Fibroblast of skin of scalp (primary cell): ENCODE data around the gene TMPRSS11B. TPM values are rescaled to one million over a fixed set of nuclear protein-coding genes. Genes with fewer than 3 reads are reported as not detected.
"Not testable (repeated sequence)": the region's sequence is repeated elsewhere in the genome, so short reads cannot be mapped to it uniquely, and the experiment has no call there.

Experiments
- DNase-seq: peaks from one replicate; pipeline ENCODE4 v3.0.0-alpha.2; 2013
- polyA plus RNA-seq, 2 experiments: library from polyadenylated mRNA; unstranded; fragments of 120-200 nt; gene quantifications; one replicate each; pipeline ENCODE4 v1.2.1, GENCODE V29; 2013; ENCODE audit not compliant: insufficient read length in 2 of 2

Gene TMPRSS11B, protein sequence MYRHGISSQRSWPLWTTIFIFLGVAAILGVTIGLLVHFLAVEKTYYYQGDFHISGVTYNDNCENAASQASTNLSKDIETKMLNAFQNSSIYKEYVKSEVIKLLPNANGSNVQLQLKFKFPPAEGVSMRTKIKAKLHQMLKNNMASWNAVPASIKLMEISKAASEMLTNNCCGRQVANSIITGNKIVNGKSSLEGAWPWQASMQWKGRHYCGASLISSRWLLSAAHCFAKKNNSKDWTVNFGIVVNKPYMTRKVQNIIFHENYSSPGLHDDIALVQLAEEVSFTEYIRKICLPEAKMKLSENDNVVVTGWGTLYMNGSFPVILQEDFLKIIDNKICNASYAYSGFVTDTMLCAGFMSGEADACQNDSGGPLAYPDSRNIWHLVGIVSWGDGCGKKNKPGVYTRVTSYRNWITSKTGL
- not detected for polyA plus RNA-seq (2013, experiment 1 of 2; ENCODE audit: insufficient read length)
- not detected for polyA plus RNA-seq (2013, experiment 2 of 2; ENCODE audit: insufficient read length)

DNA sequence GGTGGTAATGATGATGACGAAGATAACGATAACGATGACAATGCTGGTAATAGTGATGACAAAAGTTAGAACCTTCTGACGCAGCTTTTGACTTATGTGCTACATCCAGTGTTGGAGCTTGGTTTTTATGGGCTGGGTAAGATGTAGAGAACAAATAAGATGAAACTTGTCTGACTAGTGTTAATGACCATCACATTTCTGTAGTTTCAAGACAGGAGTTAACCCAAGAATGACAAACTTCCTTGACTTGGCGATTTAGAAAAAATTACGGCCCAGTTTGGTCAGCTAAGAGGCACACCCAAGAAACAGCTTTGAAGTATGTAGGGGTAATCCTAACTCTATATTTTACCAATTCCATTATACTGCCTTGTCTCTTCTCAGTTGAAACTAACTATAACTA, at the start of gene TMPRSS11B:
Gene TMPRSS11B (minus strand): TSS at position 101 of the 400 bp plus-strand sequence. CDS start 136 bp downstream, outside the sequence.
- DNase-seq, result no peak

DNA sequence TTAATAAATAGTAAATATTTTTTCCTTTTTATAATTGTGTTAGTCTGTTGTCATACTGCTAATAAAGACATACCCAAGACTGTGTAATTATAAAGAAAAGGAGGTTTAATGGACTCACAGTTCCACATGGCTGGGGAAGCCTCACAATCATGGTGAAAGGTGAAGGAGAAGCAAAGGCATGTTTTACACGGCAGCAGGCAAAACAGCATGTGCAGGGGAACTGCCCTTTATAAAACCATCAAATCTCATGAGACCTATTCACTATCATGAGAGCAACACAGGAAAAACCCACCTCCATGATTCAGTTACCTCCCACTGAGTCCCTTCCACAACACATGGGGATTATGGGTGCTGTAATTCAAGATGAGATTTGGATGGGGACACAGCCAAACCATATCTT, 45.8 kb upstream of the TMPRSS11B start:
- DNase-seq, result no peak

DNA sequence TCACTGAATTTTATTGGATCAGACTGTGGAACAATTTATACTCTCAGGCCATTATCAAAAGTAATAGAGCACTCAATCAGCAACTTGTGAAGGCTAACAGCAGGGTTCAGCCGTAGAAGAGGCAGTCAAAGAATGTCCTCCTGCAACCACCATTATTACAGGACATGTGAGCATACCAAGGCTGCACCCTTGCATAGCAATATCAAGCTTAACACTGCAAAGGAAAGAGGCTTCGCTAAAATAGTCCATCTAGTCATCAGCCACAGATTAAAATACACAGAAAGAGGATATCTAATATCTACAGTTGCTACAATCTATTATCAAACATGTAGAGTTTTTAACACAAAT, 42.9 kb upstream of the TMPRSS11B start:
- DNase-seq, result no peak

DNA sequence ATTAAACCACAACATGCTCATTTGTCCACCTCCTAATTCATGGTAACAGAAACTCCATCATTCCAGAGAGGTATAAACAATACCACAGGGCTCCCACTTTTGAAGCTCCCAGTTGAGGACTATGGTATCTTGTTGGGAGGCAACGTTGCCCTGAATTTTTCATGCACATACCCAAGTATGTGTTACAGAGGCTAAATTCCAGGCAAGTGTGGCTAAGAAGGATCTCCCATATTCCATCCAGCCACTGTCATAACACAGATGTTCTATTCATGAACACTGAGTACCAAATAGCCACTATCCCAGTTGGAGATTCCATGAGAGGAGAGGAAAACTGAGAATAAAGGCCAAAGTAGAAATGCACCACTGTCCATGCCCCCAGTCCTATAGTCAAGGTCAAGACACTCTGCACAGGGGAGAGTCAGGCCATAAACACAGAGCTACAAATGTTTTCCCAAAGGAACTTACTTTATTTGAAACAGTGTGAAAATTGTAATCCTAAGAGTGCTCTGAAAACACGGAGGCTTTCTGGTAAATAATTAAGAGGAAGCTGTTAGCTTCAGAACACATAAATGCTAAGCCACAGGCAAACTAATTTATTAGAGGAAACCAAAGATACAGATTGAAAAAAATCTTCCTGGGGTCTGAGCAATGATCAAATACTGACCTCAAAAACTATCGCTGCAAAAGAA, 42.4 kb upstream of the TMPRSS11B start:
- DNase-seq, result no peak

DNA sequence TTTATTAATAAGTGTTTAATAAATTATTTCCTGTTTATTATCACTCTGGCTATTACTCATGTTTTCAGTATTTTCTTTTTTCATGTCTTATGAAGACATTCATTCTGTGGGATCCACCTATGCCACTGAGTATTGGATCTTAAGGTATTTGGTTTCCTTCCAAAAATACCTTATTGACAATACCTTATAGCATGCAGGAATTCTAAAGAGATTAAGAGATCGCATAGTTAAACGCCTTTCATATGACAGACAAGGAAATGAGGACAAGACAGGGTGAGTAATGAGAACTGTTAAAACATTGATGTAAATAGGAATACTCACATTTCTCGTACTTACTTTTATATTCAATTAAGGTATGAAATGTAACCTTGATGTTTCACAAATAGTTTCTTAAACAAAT, 38.2 kb upstream of the TMPRSS11B start:
- DNase-seq, result no peak

DNA sequence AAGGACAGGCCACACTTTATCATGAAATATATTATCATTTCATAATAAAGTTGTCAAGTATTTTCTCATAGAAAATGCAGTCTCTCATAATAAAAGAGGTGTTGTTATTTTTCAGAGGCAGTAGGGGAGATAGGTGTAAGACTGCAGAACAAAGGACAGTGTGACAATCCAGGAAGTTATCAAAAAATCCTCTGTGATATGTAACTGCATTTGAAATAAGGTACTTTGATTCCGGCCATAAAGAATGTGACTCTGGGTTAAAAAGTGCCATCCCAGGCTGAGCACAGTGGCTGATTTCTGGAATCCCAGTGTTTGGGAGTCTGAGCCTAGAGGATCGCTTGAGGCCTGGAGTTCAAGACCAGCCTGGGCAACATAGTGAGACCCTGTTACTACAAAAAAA, 37.6 kb upstream of the TMPRSS11B start:
- no peak for DNase-seq

DNA sequence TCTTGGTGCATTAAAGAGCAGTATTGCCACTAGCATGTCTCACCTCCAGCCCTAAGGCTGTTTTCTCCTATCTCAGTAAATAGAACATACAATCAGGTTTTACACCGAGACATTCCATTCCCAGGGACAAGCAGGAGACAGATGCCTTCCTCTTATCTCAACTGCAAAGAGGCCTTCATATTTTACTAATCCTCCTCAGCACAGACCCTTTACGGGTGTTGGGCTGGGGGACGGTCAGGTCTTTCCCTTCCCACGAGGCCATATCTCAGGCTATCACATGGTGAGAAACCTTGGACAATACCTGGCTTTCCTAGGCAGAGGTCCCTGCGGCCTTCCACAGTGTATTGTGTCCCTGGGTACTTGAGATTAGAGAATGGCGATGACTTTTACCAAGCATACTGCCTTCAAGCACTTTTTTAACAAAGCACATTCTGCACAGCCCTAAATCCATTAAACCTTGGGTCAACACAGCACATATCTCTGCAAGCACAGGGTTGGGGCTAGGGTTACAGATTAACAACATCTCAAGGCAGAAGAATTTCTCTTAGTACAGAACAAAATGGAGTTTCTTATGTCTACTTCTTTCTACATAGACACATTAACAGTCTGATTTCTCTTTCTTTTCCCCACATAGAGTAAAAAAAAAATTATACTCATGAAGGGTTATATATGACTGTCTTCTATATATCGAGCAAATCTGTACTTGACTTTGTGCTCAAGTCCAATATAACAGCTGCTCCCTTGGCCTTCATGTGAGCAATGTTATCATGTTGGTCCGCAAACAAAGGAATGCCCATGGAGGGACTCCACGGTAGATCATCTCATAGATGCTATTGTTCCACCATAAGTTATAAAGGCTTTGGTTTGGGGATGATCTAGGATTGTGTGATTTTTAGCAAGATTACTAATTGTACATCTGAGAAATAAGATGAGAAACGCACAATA, 36.6 kb upstream of the TMPRSS11B start:
- DNase-seq, result not testable (repeated sequence)

DNA sequence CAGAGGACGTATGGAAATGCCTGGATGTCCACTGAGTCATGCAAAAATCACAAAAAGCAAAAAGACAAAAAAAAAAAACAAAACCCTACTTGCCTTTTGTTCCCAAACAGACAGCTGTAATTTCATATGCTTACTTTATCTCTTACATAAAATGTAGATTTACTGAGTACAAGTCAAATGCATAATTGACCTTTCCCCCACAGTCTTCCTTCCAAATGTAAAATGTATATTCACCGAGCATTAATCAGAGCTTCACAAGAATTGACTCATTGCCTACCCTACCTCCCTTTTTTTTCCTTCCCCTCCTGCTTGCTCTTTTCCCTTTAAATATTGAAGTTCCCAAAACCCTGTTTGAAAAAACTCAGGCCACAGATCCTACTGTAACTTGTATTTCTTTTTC, 32.5 kb upstream of the TMPRSS11B start:
- DNase-seq, result no peak

DNA sequence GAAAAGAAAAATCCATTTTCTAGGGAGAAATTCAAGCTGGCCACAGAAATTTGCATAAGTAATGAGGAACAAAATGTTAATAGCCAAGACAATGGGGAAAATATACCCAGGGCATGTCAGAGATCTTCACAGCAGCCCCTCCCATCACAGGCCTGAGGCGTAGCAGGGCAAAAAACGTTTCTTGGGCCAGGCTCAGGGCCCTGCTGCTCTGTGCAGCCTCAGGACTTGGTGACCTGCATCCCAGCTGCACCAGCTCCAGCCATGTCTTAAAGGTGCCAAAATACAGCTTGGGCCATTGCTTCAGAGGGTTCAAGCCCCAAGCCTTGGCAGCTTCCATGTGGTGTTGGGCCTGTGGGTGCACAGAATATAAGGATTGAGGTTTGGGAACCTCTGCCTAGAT, 32.1 kb upstream of the TMPRSS11B start:
- no peak for DNase-seq

DNA sequence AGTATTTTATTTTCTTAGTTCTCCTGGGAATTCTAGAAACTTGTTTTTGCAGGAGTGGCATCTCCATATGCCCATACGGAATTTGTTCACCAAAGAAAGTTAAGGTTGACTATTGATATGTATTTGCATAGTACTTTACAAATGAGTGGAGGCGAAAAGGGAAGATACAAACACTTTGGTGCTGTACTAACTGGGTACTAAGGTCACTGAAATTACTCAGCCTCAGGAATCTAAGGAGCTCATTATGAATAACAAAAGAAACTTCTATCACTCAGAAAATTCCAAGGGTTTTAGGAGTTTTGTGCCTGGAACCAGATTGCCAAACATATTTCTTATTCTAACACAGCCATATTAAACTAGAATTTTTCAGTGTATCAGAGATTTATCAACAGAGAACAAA, 27.4 kb upstream of the TMPRSS11B start:
- no peak for DNase-seq

DNA sequence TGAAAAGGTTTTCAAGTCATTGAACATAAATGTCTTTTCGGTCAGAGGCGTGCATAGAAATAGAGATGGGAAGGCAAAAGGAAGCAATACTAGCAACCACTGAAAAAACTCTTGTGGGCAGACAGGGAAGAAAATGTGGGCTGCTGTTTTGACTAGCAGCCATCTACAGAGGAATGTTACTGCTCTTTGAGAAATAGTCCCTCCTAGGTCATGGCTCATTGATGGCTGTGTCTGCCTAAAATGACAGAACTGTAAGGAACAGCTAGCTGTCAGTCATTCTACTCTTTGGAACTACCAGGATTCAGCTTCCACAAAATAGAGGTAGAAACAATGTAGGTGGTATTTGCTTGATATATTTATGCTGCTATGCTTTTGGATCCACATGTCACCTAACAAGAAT, 26.9 kb upstream of the TMPRSS11B start:
- DNase-seq, result peak; percentile 8

DNA sequence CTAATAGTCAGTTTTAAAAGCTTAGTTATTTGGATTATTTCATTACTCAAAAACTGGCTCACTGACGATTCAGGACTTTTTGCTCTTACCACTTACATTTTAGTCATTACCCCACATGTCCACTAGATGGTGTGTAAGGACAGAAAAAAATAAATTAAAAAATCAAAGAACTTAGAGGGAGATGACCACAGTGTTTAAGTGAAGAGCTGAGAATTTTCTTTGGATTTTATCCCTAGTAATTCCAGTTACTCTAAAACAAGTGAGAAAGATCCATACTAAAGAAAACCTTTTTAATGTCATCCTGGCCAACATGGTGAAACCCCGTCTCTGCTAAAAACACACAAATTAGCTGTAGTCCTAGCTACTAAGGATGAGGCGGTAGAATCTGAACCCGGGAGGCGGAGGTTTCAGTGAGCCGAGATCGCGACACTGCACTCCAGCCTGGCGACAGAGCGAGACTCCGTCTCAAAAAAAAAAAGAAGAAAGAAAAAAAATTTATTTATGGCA, 26.4 kb upstream of the TMPRSS11B start:
- peak; percentile 61 for DNase-seq

DNA sequence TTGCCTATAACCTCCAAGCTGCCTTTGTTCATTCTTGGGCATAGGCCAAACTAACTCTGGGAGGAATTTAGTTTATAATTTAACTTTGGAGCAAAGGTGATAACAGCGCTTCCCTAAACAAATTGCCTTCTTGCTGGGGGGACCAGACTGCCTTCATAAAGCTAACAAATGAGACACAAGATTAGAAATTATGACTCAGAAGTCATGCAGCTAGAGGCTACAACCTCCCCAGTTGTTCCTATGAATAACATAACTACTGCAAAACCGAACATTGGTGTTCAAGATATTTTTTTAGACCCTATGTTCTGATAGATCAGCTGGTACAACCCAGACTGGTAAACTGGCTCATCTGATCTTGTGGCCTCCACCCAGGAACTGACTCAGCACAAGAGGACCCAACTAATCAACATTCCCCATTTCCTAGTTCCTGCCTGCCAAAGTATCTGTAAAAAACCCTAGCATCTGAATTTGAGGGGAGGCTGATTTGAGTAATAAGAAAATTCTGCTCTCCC, 22.0 kb upstream of the TMPRSS11B start:
- peak; percentile 6 for DNase-seq

DNA sequence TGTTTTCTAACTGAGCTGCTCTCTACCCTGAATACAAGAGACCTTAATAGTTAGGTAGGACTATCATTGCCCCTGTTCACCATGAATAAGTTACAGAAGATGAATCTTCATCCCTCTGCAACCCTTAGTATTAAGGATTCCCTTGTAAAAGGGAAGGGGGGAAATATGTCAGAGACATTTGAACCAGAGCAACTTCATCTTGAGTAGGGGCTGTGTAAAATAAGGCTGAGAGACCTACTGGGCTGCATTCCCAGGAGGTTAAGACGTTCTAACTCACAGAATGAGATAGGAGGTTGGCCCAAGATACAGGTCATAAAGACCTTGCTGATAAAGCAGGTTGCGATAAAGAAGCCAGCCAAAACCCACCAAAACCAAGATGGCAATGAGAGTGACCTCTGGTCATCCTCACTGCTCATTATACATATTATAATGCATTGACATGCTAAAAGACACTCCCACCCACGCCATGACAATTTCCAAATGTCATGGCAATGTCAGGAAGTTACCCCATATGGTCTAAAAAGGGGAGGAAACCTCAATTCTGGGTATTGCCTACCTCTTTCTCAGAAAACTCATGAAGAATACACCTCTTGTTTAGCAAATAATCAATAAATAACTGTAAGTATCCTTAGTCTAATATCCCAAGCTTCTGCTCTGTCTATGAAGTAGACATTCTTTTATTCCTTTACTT, 19.5 kb upstream of the TMPRSS11B start:
- no peak for DNase-seq

DNA sequence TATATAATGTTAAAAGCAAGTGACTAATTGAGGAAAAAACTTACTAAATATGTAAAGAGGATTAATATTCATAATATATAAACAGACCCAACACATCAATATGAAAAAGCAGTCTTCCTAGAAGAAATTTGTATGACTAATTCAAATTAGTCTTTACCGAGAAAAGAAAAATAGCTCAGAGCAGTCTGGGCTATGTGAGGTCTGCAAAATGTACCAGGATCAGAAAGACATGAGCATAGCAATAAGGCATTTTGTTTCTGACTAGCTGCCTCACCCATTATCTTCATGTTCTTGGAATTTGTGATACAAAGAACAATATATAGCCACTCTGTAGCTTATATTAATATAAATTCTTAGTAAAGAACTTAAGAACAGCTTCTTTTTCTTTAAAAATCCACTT, 13.7 kb upstream of the TMPRSS11B start:
- no peak for DNase-seq

DNA sequence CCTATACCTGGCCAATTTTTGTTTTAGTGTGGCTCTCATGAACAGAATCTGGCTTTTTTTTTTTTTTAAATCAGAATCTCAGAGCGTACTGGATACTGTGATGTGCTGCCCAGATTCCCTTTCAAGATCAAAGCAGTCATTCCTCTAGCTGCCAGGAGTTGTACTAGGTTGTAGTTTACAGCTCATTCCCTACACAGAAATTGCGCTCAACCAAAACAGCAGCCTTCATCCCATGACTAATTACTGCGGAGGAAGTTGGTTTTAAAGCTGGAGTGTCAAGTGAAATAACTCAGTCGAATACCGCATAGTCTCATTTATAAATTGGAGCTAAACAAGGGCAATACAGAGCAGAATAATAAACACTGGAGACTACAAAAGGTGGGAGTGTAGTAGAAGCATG, 12.2 kb upstream of the TMPRSS11B start:
- no peak for DNase-seq

DNA sequence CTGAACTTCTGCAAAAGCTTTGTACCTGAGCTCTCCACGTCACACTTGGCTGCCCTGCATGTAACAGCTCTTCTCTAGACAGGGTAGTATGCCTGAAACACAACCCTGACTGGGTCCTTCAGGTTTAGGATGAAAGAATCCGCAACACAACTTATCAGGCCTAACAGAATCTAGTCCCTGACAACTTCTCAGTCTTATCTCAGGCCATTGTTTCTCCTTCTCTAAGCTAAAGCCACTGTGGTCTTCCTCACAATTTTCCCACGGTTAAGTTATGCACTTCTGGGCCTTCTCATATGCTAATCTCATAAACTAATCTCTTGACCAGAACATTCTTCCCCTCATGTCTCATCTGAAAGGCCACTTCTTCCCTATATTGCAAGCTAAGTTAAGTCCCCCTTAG, 10.8 kb upstream of the TMPRSS11B start:
- DNase-seq, result no peak

DNA sequence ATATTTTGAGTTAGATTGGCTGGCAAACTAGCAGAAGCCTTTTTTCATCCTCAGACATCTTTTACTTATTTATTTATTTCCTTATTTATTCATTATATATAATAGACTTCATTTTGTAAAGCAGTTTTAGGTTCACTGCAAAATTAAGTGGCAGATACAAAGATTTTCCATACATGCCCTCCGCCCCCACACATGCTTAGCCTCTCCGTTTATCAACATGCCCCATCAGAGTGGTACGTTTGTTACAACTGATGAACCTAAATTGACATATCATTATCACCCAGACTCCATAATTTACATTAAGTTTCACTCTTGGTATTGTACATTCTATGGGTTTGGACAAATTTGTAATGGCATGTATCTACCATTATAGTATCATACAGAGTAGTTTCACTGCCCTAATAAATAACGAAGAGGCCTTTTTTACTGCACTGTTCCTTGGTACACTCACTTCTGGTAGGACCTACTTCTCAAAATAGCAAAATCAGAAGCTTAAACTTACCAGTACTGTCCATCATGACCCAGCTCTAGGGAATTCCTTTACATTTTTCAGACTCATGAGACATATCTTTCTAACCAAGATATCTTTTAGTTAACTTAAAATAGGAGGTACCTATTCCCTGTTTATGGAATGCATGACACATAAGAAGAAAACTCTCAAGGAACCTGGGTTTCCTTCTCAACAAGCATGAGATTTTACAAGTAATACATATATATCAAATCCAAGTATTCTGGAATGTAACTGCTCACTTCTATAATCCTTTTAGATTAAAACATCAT, 4.8 kb upstream of the TMPRSS11B start:
- DNase-seq, result no peak

DNA sequence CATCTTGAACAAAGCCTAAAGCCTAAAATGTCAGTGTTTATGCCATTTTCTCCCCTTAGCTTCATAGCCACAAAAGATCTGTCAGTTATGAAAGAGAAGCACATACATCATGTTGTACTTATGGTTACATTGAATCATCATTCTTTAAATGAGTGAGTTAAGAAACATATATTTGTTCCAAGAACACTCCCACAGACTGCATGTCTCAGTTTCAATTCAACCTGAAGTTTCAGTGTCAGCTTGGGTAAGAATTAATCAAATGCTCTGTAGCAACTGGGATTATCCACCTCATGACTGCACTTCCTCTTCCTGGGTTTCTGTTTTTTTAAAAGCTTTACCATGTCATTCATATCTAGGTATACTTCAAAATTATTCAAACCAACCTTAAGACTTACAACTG, 3.9 kb upstream of the TMPRSS11B start:
- DNase-seq, result no peak

DNA sequence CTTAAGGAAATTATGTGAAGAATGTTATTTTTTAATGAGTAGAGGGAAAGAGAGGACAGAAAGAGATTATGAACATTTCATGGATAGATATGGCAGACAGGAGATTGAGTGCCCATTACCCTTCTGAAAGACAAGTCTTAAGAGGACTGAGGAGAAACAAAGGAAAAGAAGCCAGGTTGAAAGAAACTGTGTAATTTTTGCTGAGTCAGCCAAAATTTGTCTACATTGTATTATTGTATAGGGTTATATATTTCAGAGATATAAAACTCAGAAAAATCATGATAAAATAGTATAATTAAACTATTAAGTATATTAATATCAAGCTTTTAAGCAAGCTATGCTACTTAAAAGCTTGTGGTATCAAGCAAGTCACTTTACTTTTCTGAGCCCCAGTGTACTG, 4.9 kb downstream of the TMPRSS11B start:
- no peak for DNase-seq

DNA sequence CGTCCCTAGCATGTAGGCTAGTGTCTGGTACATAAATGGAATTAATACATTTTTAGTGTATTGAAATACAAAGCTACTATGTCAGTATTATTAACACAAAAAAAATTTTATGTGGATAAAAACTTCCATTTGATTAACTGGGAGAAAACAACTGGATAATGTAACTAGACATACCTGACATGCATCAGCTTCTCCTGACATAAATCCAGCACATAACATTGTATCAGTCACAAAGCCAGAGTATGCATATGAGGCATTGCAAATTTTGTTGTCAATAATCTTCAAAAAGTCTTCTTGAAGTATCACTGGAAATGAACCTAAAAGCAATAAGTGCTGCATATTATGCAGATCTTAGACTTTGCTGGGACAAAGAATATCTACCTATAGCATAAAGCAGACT, 16.9 kb downstream of the TMPRSS11B start:
- no peak for DNase-seq
